Heart left ventricle (tissue), 13 donors: Measurements from ENCODE around the gene WDR77.

Source experiments
- CTCF ChIP-seq, 12 donors: fragments of 200-600 bp; sonication (generic) in 4 of 12; IDR thresholded peaks; one replicate each; pipeline versions ENCODE4 v1.5.0 to v1.8.0; 2018 to 2022; ENCODE audit warnings: antibody characterized with exemption in 12 of 12, mild to moderate bottlenecking in 5 of 12
- POLR2A ChIP-seq, 2 donors: fragments of 450-650 bp; IDR thresholded peaks; one replicate each; pipeline ENCODE4 v1.6.1; 2017; ENCODE audit warnings: antibody characterized with exemption in 2 of 2, mild to moderate bottlenecking in 2 of 2, moderate library complexity in 2 of 2
- donor health status: ischemic (EF 13 %, LVEDD 7.1; RV severe dilation, severe dysfunction).
- donor health status: DM: no; HTN: yes; CAD: no.
- donor health status: DM: no; HTN: no; CAD: no.
- donor health status: ischemic (EF 25% LVEDD 6.9; RV normal size, moderate dysfunction).
- donor health status: ischemic (EF 25% LVEDD 5.7; RV mildly dilated, moderate dysfunction).
- donor health status: ischemic (EF 35%, LVEDD 5.7; RV mildly dilated, moderate dysfunction).
- donor health status: nonischemic (EF 11% LVEDD 7.7; RV severe dilation, severe dysfunction).
- donor health status: DM: yes; HTN: yes; CAD: no.
- donor health status: PGD.
- donor health status: ischemic (EF 29% LVEDD 5.4; RV normal size, mild dysfunction).
- donor health status: nonischemic (EF 23%, LVEDD 6.1; RV moderate dilation, normal function).

- no peak for TF ChIP-seq CTCF (IDR thresholded peaks at IDR 0.05)
- TF ChIP-seq POLR2A (IDR thresholded peaks at IDR 0.05) = no peak
These were observed 27.8 kb upstream of the WDR77 start for GRCh38 chr1:111476761-111477309.
